Heart right ventricle (tissue), 16 donors: ENCODE data around the gene STK39. TPM values are rescaled to one million over a fixed set of nuclear protein-coding genes. Genes with fewer than 3 reads are reported as not detected.

ENCODE experiments used
- ATAC-seq, 8 donors: fragments of 200-7000 bp; cut with Tn5 transposase; one replicate each; pipeline ENCODE4 v1.9.1; 2020; ENCODE audit warnings: mild to moderate bottlenecking in 8 of 8, moderate library complexity in 8 of 8, moderate number of reproducible peaks in 1 of 8
- DNase-seq, 2 donors: peaks; one replicate each; pipeline ENCODE4 v3.0.0-alpha.2; 2020
- H3K27ac ChIP-seq, 10 donors: fragments of 200-600 bp; sonication (generic) in 2 of 10; one replicate each; pipeline versions ENCODE4 v1.5.0 to v1.8.0; 2020 to 2022; ENCODE audit warnings: mild to moderate bottlenecking in 3 of 10
- H3K27me3 ChIP-seq, 7 donors: fragments of 200-600 bp; one replicate each; pipeline ENCODE4 v1.8.0; 2021 to 2022; ENCODE audit warnings: mild to moderate bottlenecking in 2 of 7
- H3K36me3 ChIP-seq, 9 donors: fragments of 200-600 bp; sonication (generic) in 1 of 9; one replicate each; pipeline versions ENCODE4 v1.5.0 to v1.8.0; 2020 to 2022; ENCODE audit warnings: mild to moderate bottlenecking in 2 of 9
- H3K4me1 ChIP-seq, 9 donors: fragments of 200-600 bp; sonication (generic) in 1 of 9; one replicate each; pipeline versions ENCODE4 v1.5.0 to v1.8.0; 2020 to 2022; ENCODE audit warnings: mild to moderate bottlenecking in 4 of 9
- H3K4me3 ChIP-seq, 10 donors: fragments of 200-600 bp; sonication (generic) in 2 of 10; one replicate each; pipeline versions ENCODE4 v1.5.0 to v1.8.0; 2020 to 2022; ENCODE audit warnings: mild to moderate bottlenecking in 7 of 10, moderate library complexity in 2 of 10
- H3K9me3 ChIP-seq, 11 donors: fragments of 200-600 bp in 10 of 11; sonication (generic) in 2 of 11; one replicate each; pipeline versions ENCODE4 v1.5.0 to v1.8.0; 2013 to 2022; ENCODE audit warnings: mild to moderate bottlenecking in 2 of 11, control low read depth in 1 of 11, moderate library complexity in 1 of 11
- CTCF ChIP-seq, 9 donors: fragments of 200-600 bp; sonication (generic) in 2 of 9; IDR thresholded peaks; one replicate each; pipeline versions ENCODE4 v1.5.0 to v1.8.0; 2021 to 2022; ENCODE audit warnings: antibody characterized with exemption in 9 of 9, mild to moderate bottlenecking in 5 of 9, moderate library complexity in 1 of 9
- WGBS, 2 donors: extraction: QIAGEN DNeasy Blood & Tissue Kit; methylation state at CpG; one replicate each; pipeline ENCODE4 v1.1.7; 2013; ENCODE audit warnings: inconsistent platforms in 1 of 2; 5-methylcytosine and 5-hydroxymethylcytosine counted together
- intact Hi-C, 10 donors: fragments of 100-400 bp; cut with DNase I; formaldehyde crosslinking; loops; one replicate each; pipeline versions ENCODE4 v1.11.1 to v1.14.2; 2022
- long read RNA-seq, 3 donors: library from polyadenylated mRNA; unstranded; transcript quantifications; one replicate each; pipeline ENCODE4 v2.0.0, GENCODE V29; 2020 to 2021
- polyA plus RNA-seq, 2 donors: library from polyadenylated mRNA; stranded (reverse); fragments of 200-250 nt; gene quantifications; one replicate each; pipeline ENCODE4 v1.2.3, GENCODE V29; 2013
- total RNA-seq, 10 donors: library from RNA; stranded (reverse); fragmentation: NEBNext Ultra II Directional in 3 of 10; extraction: Animal tissue kit (Norgen Biotek cat#: 25700) in 3 of 10; gene quantifications; one replicate each; pipeline versions ENCODE4 v1.2.1 to v1.2.4, GENCODE V29; 2021 to 2023
- donor health status: Arrhythmogenic right ventricular cardiomyopathy.
- donor health status: ischemic (EF 13 %, LVEDD 7.1; RV severe dilation, severe dysfunction).
- donor health status: healthy with polysubstance abuse.
- donor health status: DM: no; HTN: yes; CAD: no.
- donor health status: DM: no; HTN: no; CAD: no.
- donor health status: ischemic (EF 25% LVEDD 6.9; RV normal size, moderate dysfunction).
- donor health status: ischemic (EF 25% LVEDD 5.7; RV mildly dilated, moderate dysfunction).
- donor health status: healthy.
- donor health status: DM: yes; HTN: yes; CAD: no.
- donor health status: Ischemic cardiomyopathy.
- donor health status: ischemic (EF 35%, LVEDD 5.7; RV mildly dilated, moderate dysfunction).
- donor health status: nonischemic (EF 11% LVEDD 7.7; RV severe dilation, severe dysfunction).
- donor health status: DM: yes; HTN: yes; CAD: no.
- donor health status: PGD.
- donor health status: ischemic (EF 29% LVEDD 5.4; RV normal size, mild dysfunction).
- donor health status: nonischemic (EF 23%, LVEDD 6.1; RV moderate dilation, normal function).

The STK39 gene
- total RNA-seq (10 to 100 TPM; 15.2 to 35.5 (median 19.3) TPM), polyA plus RNA-seq (10 to 100 TPM; 19.1 to 27.7 TPM)
- long read RNA-seq, donor 1, transcript STK39-201 (18 exons, 3,820 nt): major isoform, 25 of 54 reads
- long read RNA-seq, donor 1, partial matches to known transcripts: 20 of 54 reads
- long read RNA-seq, donor 1, other reads (novel, unspliced or antisense): 9 of 54 reads
- long read RNA-seq, donor 2, transcript STK39-201 (18 exons, 3,820 nt): major isoform, 22 of 40 reads
- long read RNA-seq, donor 2, partial matches to known transcripts: 2 of 40 reads
- long read RNA-seq, donor 2, other reads (novel, unspliced or antisense): 16 of 40 reads
- long read RNA-seq, donor 3, partial matches to known transcripts: 7 of 8 reads
- long read RNA-seq, donor 3, other reads (novel, unspliced or antisense): 1 of 8 reads

- Histone ChIP-seq H3K36me3 (no peaks in the 10 kb centered on the region), H3K4me1 (peaks cover 0 to 42% (median 31%) of the 10 kb centered on the region in 9 donors), H3K27ac (peak within 1 kb of the TSS; percentile 37 to 94 (median 88)), H3K27me3 (peaks cover 0 to 6% (median 0%) of the 10 kb centered on the region in 7 donors), H3K4me3 (peak within 1 kb of the TSS; percentile 53 to 90 (median 82)), H3K9me3 (no peaks in the 10 kb centered on the region)
- intact Hi-C loops: loop anchor here in 8 of 10 donors (2.0 to 10.0 kb wide), 7 partner anchors 100 to 125 kb away; no protein-coding TSS in a partner anchor
- DNase-seq (peak; percentile 76 to 83), ATAC-seq (peak; percentile 87 to 92 (median 90))
- peak in 2 of 9 donors; percentile 9 to 15 for TF ChIP-seq CTCF (IDR thresholded peaks at IDR 0.05)
- WGBS, 2 donors: 1 to 2% methylated on average over 28 to 91 of the region's 91 CpGs
Observed at GRCh38 chr2:168247341-168248261, at the start of gene STK39. TSS of gene STK39 (minus strand) at chr2:168247595. CDS start at chr2:168247435, 160 bp downstream.

- no peaks in the 10 kb centered on the region for H3K9me3 ChIP-seq
- H3K36me3 ChIP-seq: no peaks in the 10 kb centered on the region
- no peak overlapping the region for H3K4me3 ChIP-seq
- intact Hi-C loops: no loop called here
- no peak for TF ChIP-seq CTCF (IDR thresholded peaks at IDR 0.05)
- no peak for DNase-seq
- no peak overlapping the region for H3K27ac ChIP-seq
- no peaks in the 10 kb centered on the region for H3K4me1 ChIP-seq
- no peaks in the 10 kb centered on the region for H3K27me3 ChIP-seq
- no peak for ATAC-seq
Observed at GRCh38 chr2:168295051-168295450, 47.7 kb upstream of the STK39 start.

GRCh38 chr2:168294409-168294808 lies 47.0 kb upstream of the STK39 start:
- intact Hi-C loops: no loop called here
- no peak overlapping the region for H3K27ac ChIP-seq
- no peaks in the 10 kb centered on the region for H3K9me3 ChIP-seq
- no peak for ATAC-seq
- 88 to 94% methylated on average over 2 of the region's 2 CpGs for WGBS, 2 donors
- H3K4me1 ChIP-seq: no peaks in the 10 kb centered on the region
- H3K27me3 ChIP-seq: no peaks in the 10 kb centered on the region
- TF ChIP-seq CTCF (IDR thresholded peaks at IDR 0.05): no peak
- DNase-seq: no peak
- no peak overlapping the region for H3K4me3 ChIP-seq
- H3K36me3 ChIP-seq: no peaks in the 10 kb centered on the region

- intact Hi-C loops: no loop called here
- no peak for TF ChIP-seq CTCF (IDR thresholded peaks at IDR 0.05)
- Histone ChIP-seq H3K9me3 (no peaks in the 10 kb centered on the region), H3K4me1 (no peaks in the 10 kb centered on the region), H3K36me3 (no peaks in the 10 kb centered on the region), H3K27ac (no peak overlapping the region), H3K27me3 (no peaks in the 10 kb centered on the region), H3K4me3 (no peak overlapping the region)
- WGBS, 2 donors: 91 to 92% methylated on average over 4 of the region's 4 CpGs
- DNase-seq (no peak), ATAC-seq (no peak)
Observed at GRCh38 chr2:168293766-168294165, 46.4 kb upstream of the STK39 start.
